Transverse colon (tissue), 4 donors: Measurements from ENCODE around the gene KIF16B. TPM values are rescaled to one million over a fixed set of nuclear protein-coding genes. Genes with fewer than 3 reads are reported as not detected.

ENCODE experiments used
- DNase-seq: peaks from one replicate; pipeline ENCODE4 v3.0.0-alpha.2; 2019
- H3K27ac ChIP-seq, 4 donors: fragments of 200-600 bp; sonication (generic); 2 replicates each; pipeline ENCODE4 v1.5.1; 2016 to 2018; ENCODE audit warnings: inconsistent platforms in 4 of 4
- H3K27me3 ChIP-seq: fragments of 200-600 bp; sonication (generic); 2 replicates; pipeline ENCODE4 v1.5.1; 2017; ENCODE audit warnings: inconsistent platforms
- H3K36me3 ChIP-seq, 4 donors: fragments of 200-600 bp; sonication (generic); 2 replicates each; pipeline ENCODE4 v1.5.1; 2017 to 2019; ENCODE audit warnings: inconsistent platforms in 4 of 4
- H3K4me1 ChIP-seq, 4 donors: fragments of 200-600 bp; sonication (generic); 2 replicates each; pipeline ENCODE4 v1.5.1; 2017 to 2020; ENCODE audit warnings: inconsistent platforms in 4 of 4
- H3K4me3 ChIP-seq, 4 donors: fragments of 200-600 bp; sonication (generic); 1 replicate in 1 of 4; 2 replicates in 3 of 4; pipeline versions ENCODE4 v1.5.1 to v1.6.1; 2017 to 2019; ENCODE audit warnings: inconsistent platforms in 4 of 4
- H3K9me3 ChIP-seq, 2 donors: fragments of 200-600 bp; sonication (generic); 2 replicates each; pipeline ENCODE4 v1.5.1; 2017 to 2019; ENCODE audit warnings: inconsistent platforms in 2 of 2
- CTCF ChIP-seq, 5 experiments: fragments of 200-600 bp in 3 of 5; fragments of 450-650 bp in 2 of 5; sonication (generic) in 3 of 5; IDR thresholded peaks; 1 replicate in 2 of 5; 2 replicates in 3 of 5; pipeline ENCODE4 v1.5.1; 2016 to 2017; ENCODE audit warnings: antibody characterized with exemption in 5 of 5, inconsistent platforms in 3 of 5, mild to moderate bottlenecking in 2 of 5, moderate library complexity in 1 of 5
- EP300 ChIP-seq: sonication (generic); formaldehyde crosslinking; IDR thresholded peaks from one replicate; pipeline ENCODE4 v1.6.1; 2017; ENCODE audit warnings: antibody characterized with exemption, low read depth
- POLR2A ChIP-seq: fragments of 450-650 bp; IDR thresholded peaks from one replicate; pipeline ENCODE4 v1.6.1; 2016; ENCODE audit warnings: antibody characterized with exemption, mild to moderate bottlenecking, moderate library complexity
- POLR2AphosphoS5 ChIP-seq, 3 donors: sonication (generic); formaldehyde crosslinking; IDR thresholded peaks; one replicate each; pipeline ENCODE4 v1.6.1; 2016; ENCODE audit warnings: antibody characterized with exemption in 3 of 3
- WGBS, 2 donors: methylation state at CpG; one replicate each; pipeline ENCODE4 v1.1.5; 2018; ENCODE audit warnings: low coverage in 1 of 2; 5-methylcytosine and 5-hydroxymethylcytosine counted together
- in situ Hi-C, 4 donors: fragments of 200-750 bp; cut with MboI; loops; one replicate each; pipeline versions ENCODE4 v1.15.0 to v1.15.1; 2017; ENCODE audit warnings: low sequenced_read_pairs in 3 of 4, low pct_ligation_motif_present in 1 of 4, low pct_unique_long_range_greater_than_20kb in 1 of 4
- intact Hi-C: fragments of 100-400 bp; cut with DNase I; formaldehyde crosslinking; loops from one replicate; pipeline ENCODE4 v1.15.1; 2023; ENCODE audit warnings: low total_unique reads
- total RNA-seq, 4 donors: library from RNA; depleted of rRNA; stranded (reverse); fragments of >200 nt; gene quantifications; one replicate each; pipeline ENCODE4 v1.1.0, GENCODE V29; 2016

The KIF16B gene
- total RNA-seq, 4 donors from 2014 or later, result 82.7 to 154 (median 90.1) TPM

- DNase-seq, result no peak
- H3K27ac ChIP-seq, result no peak overlapping the region
- H3K4me1 ChIP-seq, result no peaks in the 10 kb centered on the region
- H3K27me3 ChIP-seq, result no peaks in the 10 kb centered on the region
- H3K36me3 ChIP-seq, result no peaks in the 10 kb centered on the region
- 85 to 88% methylated on average over 4 to 6 of the region's 6 CpGs for WGBS, 2 donors
- TF ChIP-seq POLR2A (no peak), CTCF (IDR thresholded peaks at IDR 0.05) (no peak), EP300 (no peak), POLR2AphosphoS5 (IDR thresholded peaks at IDR 0.05) (no peak)
- no peak overlapping the region for H3K4me3 ChIP-seq
- in situ Hi-C loops (no loop called here), intact Hi-C loops (no loop called here)
- no peaks in the 10 kb centered on the region for H3K9me3 ChIP-seq
Measured at GRCh38 chr20:16349523-16350260, 223.6 kb downstream of the KIF16B start.

- TF ChIP-seq POLR2A (no peak), EP300 (no peak)
- Histone ChIP-seq H3K9me3 (no peaks in the 10 kb centered on the region), H3K27me3 (no peaks in the 10 kb centered on the region), H3K27ac (no peak overlapping the region), H3K4me3 (no peak overlapping the region), H3K4me1 (no peaks in the 10 kb centered on the region), H3K36me3 (no peaks in the 10 kb centered on the region)
- intact Hi-C loops (no loop called here), in situ Hi-C loops (no loop called here)
- no peak for DNase-seq
- WGBS, 2 donors, result 80 to 99% methylated on average over 7 of the region's 7 CpGs
Measured at GRCh38 chr20:16346956-16347355, 226.3 kb downstream of the KIF16B start.

GRCh38 chr20:16337707-16338106, 235.5 kb downstream of the KIF16B start:
- Histone ChIP-seq H3K36me3 (peaks cover 0 to 15% (median 5%) of the 10 kb centered on the region in 4 donors), H3K27me3 (no peaks in the 10 kb centered on the region), H3K9me3 (no peaks in the 10 kb centered on the region), H3K4me1 (no peaks in the 10 kb centered on the region), H3K4me3 (no peak overlapping the region), H3K27ac (no peak overlapping the region)
- no peak for TF ChIP-seq POLR2A
- no peak for TF ChIP-seq EP300
- TF ChIP-seq CTCF (IDR thresholded peaks at IDR 0.05), result no peak
- TF ChIP-seq POLR2AphosphoS5 (IDR thresholded peaks at IDR 0.05), result no peak
- WGBS, 2 donors, result 75% methylated on average over 1 of the region's 1 CpG; no CpG with 5 or more reads in 1 of the 2 donors
- in situ Hi-C loops (no loop called here), intact Hi-C loops (no loop called here)
- DNase-seq, result no peak

- in situ Hi-C loops, result no loop called here
- DNase-seq, result no peak
Measured at GRCh38 chr20:16327606-16328005, 245.6 kb downstream of the KIF16B start.

More at GRCh38 chr20:16327606-16328005, 245.6 kb downstream of the KIF16B start:
- WGBS, 2 donors, result 86% methylated on average over 1 of the region's 1 CpG; no CpG with 5 or more reads in 1 of the 2 donors
- intact Hi-C loops, result no loop called here
- Histone ChIP-seq H3K27ac (no peak overlapping the region), H3K9me3 (no peaks in the 10 kb centered on the region), H3K27me3 (no peaks in the 10 kb centered on the region), H3K4me1 (no peaks in the 10 kb centered on the region), H3K4me3 (no peak overlapping the region), H3K36me3 (peaks cover 0 to 9% (median 0%) of the 10 kb centered on the region in 4 donors)
- TF ChIP-seq EP300 (no peak), POLR2A (no peak), POLR2AphosphoS5 (IDR thresholded peaks at IDR 0.05) (no peak), CTCF (IDR thresholded peaks at IDR 0.05) (no peak)
